Lower leg skin (tissue), 3 donors: ENCODE data around the gene EML4.

Experiments used
- CTCF ChIP-seq, 3 donors: fragments of 450-650 bp; IDR thresholded peaks; one replicate each; pipeline ENCODE4 v1.5.1; 2016; ENCODE audit warnings: antibody characterized with exemption in 3 of 3, mild to moderate bottlenecking in 3 of 3, moderate library complexity in 2 of 3
- POLR2A ChIP-seq, 2 donors: fragments of 450-650 bp; IDR thresholded peaks; one replicate each; pipeline ENCODE4 v1.6.1; 2016 to 2017; ENCODE audit warnings: antibody characterized with exemption in 2 of 2, mild to moderate bottlenecking in 1 of 2, moderate library complexity in 1 of 2

- TF ChIP-seq POLR2A (IDR thresholded peaks at IDR 0.05) (no peak), CTCF (IDR thresholded peaks at IDR 0.05) (no peak)
These were observed 49.6 kb downstream of the EML4 start for GRCh38 chr2:42218712-42219111.
